ENCODE measurements around the gene GALC.

GALC gene

GRCh38 chr14:88003425-88003824 lies 10.4 kb upstream of the GALC start:
- TF ChIP-seq JUND (IDR thresholded peaks at IDR 0.05; ENCODE audit: low read depth): no peak
- in situ Hi-C loops (cut with HindIII; ENCODE audit: low pct_unique_long_range_greater_than_20kb, low sequenced_read_pairs): no loop called here
- DNase-seq (ENCODE audit: low read depth in 1 of 2, low spot score in 1 of 2): no peak

- in situ Hi-C loops (cut with HindIII; ENCODE audit: low pct_unique_long_range_greater_than_20kb, low sequenced_read_pairs): no loop called here
- TF ChIP-seq JUND (IDR thresholded peaks at IDR 0.05; ENCODE audit: low read depth): no peak
- DNase-seq (ENCODE audit: low read depth in 1 of 2, low spot score in 1 of 2): no peak
These were observed 9.6 kb upstream of the GALC start for GRCh38 chr14:88002421-88003075.

GRCh38 chr14:87999277-87999676 lies 6.3 kb upstream of the GALC start:
- in situ Hi-C loops (cut with HindIII; ENCODE audit: low pct_unique_long_range_greater_than_20kb, low sequenced_read_pairs): no loop called here
- TF ChIP-seq JUND (IDR thresholded peaks at IDR 0.05; ENCODE audit: low read depth): no peak
- DNase-seq (ENCODE audit: low read depth in 1 of 2, low spot score in 1 of 2): no peak

- no peak for DNase-seq (ENCODE audit: low read depth in 1 of 2, low spot score in 1 of 2)
- in situ Hi-C loops (cut with HindIII; ENCODE audit: low pct_unique_long_range_greater_than_20kb, low sequenced_read_pairs): no loop called here
- TF ChIP-seq JUND (IDR thresholded peaks at IDR 0.05; ENCODE audit: low read depth): no peak
These were observed 5.5 kb upstream of the GALC start for GRCh38 chr14:87998482-87998881.

- no peak for TF ChIP-seq JUND (IDR thresholded peaks at IDR 0.05; ENCODE audit: low read depth)
- in situ Hi-C loops (cut with HindIII; ENCODE audit: low pct_unique_long_range_greater_than_20kb, low sequenced_read_pairs): no loop called here
- no peak for DNase-seq (ENCODE audit: low read depth in 1 of 2, low spot score in 1 of 2)
These were observed 3.3 kb upstream of the GALC start for GRCh38 chr14:87996291-87996592.

- DNase-seq (ENCODE audit: low read depth in 1 of 2, low spot score in 1 of 2): peak in 1 of 2 experiments; percentile 74
- in situ Hi-C loops (cut with HindIII; ENCODE audit: low pct_unique_long_range_greater_than_20kb, low sequenced_read_pairs): no loop called here
- TF ChIP-seq JUND (IDR thresholded peaks at IDR 0.05; ENCODE audit: low read depth): no peak
These were observed 2.7 kb upstream of the GALC start for GRCh38 chr14:87995500-87996290.

- no peak for DNase-seq (ENCODE audit: low read depth in 1 of 2, low spot score in 1 of 2)
- in situ Hi-C loops (cut with HindIII; ENCODE audit: low pct_unique_long_range_greater_than_20kb, low sequenced_read_pairs): no loop called here
- no peak for TF ChIP-seq JUND (IDR thresholded peaks at IDR 0.05; ENCODE audit: low read depth)
These were observed 2.0 kb upstream of the GALC start for GRCh38 chr14:87994974-87995373.

GRCh38 chr14:87992346-87992717 lies 650 bp downstream of the GALC start:
- in situ Hi-C loops (cut with HindIII; ENCODE audit: low pct_unique_long_range_greater_than_20kb, low sequenced_read_pairs): no loop called here
- no peak for TF ChIP-seq JUND (IDR thresholded peaks at IDR 0.05; ENCODE audit: low read depth)
- no peak for DNase-seq (ENCODE audit: low read depth in 1 of 2, low spot score in 1 of 2)

GRCh38 chr14:87990682-87991081 lies 2.3 kb downstream of the GALC start:
- TF ChIP-seq JUND (IDR thresholded peaks at IDR 0.05; ENCODE audit: low read depth): no peak
- no peak for DNase-seq (ENCODE audit: low read depth in 1 of 2, low spot score in 1 of 2)
- in situ Hi-C loops (cut with HindIII; ENCODE audit: low pct_unique_long_range_greater_than_20kb, low sequenced_read_pairs): no loop called here

GRCh38 chr14:87989956-87990299 lies 3.1 kb downstream of the GALC start:
- TF ChIP-seq JUND (IDR thresholded peaks at IDR 0.05; ENCODE audit: low read depth): no peak
- DNase-seq (ENCODE audit: low read depth in 1 of 2, low spot score in 1 of 2): no peak

GRCh38 chr14:87989221-87989955 lies 3.6 kb downstream of the GALC start:
- no peak for DNase-seq (ENCODE audit: low read depth in 1 of 2, low spot score in 1 of 2)

More at GRCh38 chr14:87989956-87990299, 3.1 kb downstream of the GALC start:
- in situ Hi-C loops (cut with HindIII; ENCODE audit: low pct_unique_long_range_greater_than_20kb, low sequenced_read_pairs): no loop called here

GRCh38 chr14:87979689-87980088 lies 13.3 kb downstream of the GALC start:
- no peak for TF ChIP-seq JUND (IDR thresholded peaks at IDR 0.05; ENCODE audit: low read depth)
- in situ Hi-C loops (cut with HindIII; ENCODE audit: low pct_unique_long_range_greater_than_20kb, low sequenced_read_pairs): no loop called here
- DNase-seq (ENCODE audit: low read depth in 1 of 2, low spot score in 1 of 2): no peak

More at GRCh38 chr14:87989221-87989955, 3.6 kb downstream of the GALC start:
- no peak for TF ChIP-seq JUND (IDR thresholded peaks at IDR 0.05; ENCODE audit: low read depth)
- in situ Hi-C loops (cut with HindIII; ENCODE audit: low pct_unique_long_range_greater_than_20kb, low sequenced_read_pairs): no loop called here

- in situ Hi-C loops (cut with HindIII; ENCODE audit: low pct_unique_long_range_greater_than_20kb, low sequenced_read_pairs): no loop called here
- TF ChIP-seq JUND (IDR thresholded peaks at IDR 0.05; ENCODE audit: low read depth): no peak
- DNase-seq (ENCODE audit: low read depth in 1 of 2, low spot score in 1 of 2): no peak
These were observed 17.3 kb downstream of the GALC start for GRCh38 chr14:87975636-87976035.
